Measurements from ENCODE around the gene ELOVL7.
"Not testable (repeated sequence)": the region's sequence is repeated elsewhere in the genome, so short reads cannot be mapped to it uniquely, and the experiment has no call there.

ELOVL7 gene

DNA sequence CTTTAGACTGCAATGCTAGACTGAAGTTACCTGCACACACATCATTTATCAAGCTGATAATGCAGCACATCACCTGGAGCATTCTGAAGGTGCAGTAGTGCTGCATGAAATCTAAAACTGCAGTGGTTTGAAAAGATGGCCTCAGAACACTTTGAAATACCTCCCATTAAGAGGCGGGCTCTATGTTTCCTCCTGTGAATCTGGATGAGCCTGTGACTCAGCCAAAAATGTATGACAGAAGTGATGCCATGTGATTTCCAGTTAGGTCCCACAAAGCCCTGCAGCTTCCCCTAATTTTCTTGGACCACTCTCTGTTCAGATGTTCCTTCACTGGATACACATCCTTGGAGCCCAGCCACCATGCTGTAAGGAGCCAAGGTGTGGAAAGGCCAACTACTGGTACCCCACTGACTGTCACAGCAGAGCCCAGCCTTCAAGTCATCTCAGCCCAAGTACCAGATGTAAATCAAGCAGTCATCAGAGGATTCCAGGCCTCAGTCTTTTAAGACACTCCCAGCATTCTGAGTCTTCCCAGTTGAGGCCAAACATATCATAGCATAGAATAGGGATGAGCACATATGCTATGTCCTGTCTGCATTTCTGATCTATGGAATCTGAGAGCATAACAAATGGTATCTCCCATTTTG, 116.9 kb downstream of the ELOVL7 start:
- in situ Hi-C loops (cut with MboI; ENCODE audit: low pct_unique_long_range_greater_than_20kb, low sequenced_read_pairs), result no loop called here
- DNase-seq, result no peak

GRCh38 chr5:60724126-60724525, 119.9 kb downstream of the ELOVL7 start:
- no peak for DNase-seq
- in situ Hi-C loops (cut with MboI; ENCODE audit: low pct_unique_long_range_greater_than_20kb, low sequenced_read_pairs), result no loop called here

DNA sequence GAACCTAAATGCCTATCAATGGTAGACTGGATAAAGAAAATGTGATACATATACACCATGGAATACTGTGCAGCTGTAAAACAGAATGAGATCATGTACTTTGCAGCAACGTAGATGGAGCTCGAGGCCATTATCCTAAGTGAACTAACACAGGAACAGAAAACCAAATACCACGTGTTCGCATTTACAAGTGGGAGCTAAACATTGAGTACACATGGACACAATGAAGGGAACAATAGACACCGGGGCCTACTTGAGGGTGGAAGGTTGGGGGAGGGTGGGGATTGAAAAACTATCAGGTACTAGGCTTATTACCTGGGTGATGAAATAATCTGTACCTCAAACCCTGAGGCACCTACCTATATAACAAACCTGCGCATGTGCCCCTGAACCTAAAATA, 121.7 kb downstream of the ELOVL7 start:
- in situ Hi-C loops (cut with MboI; ENCODE audit: low pct_unique_long_range_greater_than_20kb, low sequenced_read_pairs), result no loop called here
- DNase-seq, result no peak

DNA sequence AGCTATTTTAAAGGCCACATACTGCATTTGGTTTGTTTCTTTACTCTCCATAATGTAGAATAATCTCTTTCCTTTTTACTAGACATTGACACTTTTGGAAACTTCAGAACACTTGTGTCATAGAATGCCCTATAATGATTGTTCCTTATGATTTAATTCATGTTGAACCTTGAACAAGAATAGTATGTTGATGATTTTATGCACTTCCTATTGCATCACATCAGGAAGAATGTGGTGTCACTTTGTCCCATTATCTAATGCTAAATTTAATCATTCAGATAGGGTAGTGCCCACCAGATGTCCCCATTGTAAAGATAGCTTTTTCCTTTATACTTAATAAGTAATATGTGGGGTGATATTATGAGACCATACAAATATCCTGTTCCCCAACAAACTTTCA, 124.7 kb downstream of the ELOVL7 start:
- in situ Hi-C loops (cut with MboI; ENCODE audit: low pct_unique_long_range_greater_than_20kb, low sequenced_read_pairs), result no loop called here
- DNase-seq, result no peak

DNA sequence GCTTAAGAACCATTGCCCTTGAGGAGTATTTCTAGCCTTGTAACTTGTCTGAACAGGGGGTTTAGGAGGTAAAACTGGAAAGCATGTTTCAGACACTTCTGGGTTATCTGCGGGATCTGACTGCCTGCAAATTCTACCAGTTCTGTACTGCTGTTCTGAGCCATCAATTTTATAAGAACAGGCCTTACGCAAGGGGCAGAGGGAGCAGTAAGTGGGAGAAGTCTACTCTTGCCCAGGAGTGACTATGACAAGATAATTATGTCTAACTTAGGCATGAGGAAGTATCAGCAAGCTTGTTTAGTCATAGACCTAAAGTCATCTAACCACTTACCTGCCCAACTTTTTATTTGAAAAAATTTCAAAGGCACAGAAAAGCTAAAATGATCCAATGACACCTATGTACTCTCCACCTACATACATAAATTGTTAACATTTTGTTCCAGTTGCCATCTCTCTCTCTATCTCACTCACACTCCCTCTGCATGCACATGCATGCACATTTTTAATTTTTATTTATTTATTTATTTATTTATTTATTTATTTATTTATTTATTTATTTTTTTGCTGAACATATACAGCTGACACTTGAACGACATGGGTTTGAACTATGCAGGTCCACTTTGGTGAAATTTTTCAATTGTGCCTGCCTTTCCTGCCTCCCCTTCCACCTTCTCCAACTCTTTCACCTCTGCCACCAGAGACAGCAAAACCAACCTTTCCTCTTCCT, 125.7 kb downstream of the ELOVL7 start:
- in situ Hi-C loops (cut with MboI; ENCODE audit: low pct_unique_long_range_greater_than_20kb, low sequenced_read_pairs), result no loop called here
- DNase-seq, result peak; percentile 36

DNA sequence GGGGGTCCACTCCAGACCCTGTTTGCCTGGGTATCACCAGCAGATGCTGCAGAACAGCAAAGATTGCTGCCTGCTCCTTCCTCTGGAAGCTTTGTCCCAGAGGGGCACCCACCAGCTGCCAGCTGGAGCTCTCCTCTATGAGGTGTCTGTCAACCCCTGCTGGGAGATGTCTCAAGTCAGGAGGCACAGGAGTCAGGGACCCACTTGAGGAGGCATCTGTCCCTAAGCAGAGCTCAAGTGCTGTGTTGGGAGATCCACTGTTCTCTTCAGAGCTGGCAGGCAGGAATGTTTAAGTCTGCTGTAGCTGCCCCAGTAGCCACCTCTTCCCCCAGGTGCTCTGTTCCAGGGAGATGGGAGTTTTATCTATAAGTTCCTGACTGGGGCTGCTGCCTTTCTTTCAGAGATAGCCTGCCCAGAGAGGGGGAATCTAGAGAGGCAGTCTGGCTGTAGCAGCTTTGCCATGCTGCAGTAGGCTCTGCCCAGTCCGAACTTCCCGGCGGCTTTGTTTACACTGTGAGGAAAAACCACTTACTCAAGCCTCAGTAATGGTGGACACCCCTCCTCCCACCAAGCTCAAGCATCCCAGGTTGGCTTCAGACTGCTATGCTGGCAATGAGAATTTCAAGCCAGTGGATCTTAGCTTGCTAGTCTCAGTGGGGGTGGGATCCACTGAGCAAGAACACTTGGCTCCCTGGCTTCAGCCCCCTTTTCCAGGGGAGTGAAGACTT, 128.7 kb downstream of the ELOVL7 start:
- in situ Hi-C loops (cut with MboI; ENCODE audit: low pct_unique_long_range_greater_than_20kb, low sequenced_read_pairs); DNase-seq: not testable (repeated sequence)

DNA sequence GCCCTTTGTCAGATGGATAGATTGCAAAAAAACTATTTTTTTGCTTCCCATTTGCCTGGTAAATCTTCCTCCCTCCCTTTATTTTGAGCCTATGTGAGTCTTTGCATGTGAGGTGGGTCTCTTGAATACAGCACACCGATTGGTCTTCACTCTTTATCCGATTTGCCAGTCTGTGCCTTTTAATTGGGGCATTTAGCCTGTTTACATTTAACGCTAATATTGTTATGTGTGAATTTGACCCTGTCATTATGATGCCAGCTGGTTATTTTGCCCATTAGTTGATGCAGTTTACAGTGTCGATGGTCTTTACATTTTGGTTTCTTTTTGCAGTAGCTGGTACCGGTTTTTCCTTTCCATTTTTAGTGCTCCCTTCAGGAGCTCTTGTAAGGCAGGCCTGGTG, 131.1 kb downstream of the ELOVL7 start:
- in situ Hi-C loops (cut with MboI; ENCODE audit: low pct_unique_long_range_greater_than_20kb, low sequenced_read_pairs), result no loop called here
- no peak for DNase-seq

GRCh38 chr5:60711892-60712291, 132.2 kb downstream of the ELOVL7 start:
- DNase-seq; in situ Hi-C loops (cut with MboI; ENCODE audit: low pct_unique_long_range_greater_than_20kb, low sequenced_read_pairs): not testable (repeated sequence)

GRCh38 chr5:60710362-60710761, 133.7 kb downstream of the ELOVL7 start:
- in situ Hi-C loops (cut with MboI; ENCODE audit: low pct_unique_long_range_greater_than_20kb, low sequenced_read_pairs), result no loop called here
- no peak for DNase-seq

DNA sequence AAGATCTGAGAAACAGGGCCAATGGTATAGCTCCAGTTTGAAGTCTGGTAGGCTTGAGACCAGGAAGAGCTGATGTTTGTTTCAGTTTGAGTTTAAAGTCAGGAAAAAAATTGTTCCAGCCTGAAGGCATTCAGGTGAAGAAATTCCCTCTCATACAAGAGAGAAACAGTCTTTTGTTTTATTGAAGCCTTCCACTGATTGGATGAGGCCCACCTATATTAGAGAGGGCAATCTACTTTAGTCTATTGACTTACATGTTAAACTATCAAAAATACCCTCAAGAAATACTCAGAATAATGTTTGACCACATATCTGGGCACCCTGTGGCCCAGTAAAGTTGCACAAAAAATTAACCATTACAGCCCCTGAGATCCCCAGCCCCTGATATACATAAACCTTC, 138.9 kb downstream of the ELOVL7 start:
- in situ Hi-C loops (cut with MboI; ENCODE audit: low pct_unique_long_range_greater_than_20kb, low sequenced_read_pairs), result no loop called here
- DNase-seq, result no peak

GRCh38 chr5:60703944-60704343, 140.1 kb downstream of the ELOVL7 start:
- DNase-seq, result no peak

More at GRCh38 chr5:60703944-60704343, 140.1 kb downstream of the ELOVL7 start:
- in situ Hi-C loops (cut with MboI; ENCODE audit: low pct_unique_long_range_greater_than_20kb, low sequenced_read_pairs), result no loop called here

Data from KBM-7 (cell line).